Measurements from ENCODE around the gene NPHP4. TPM values are rescaled to one million over a fixed set of nuclear protein-coding genes. Genes with fewer than 3 reads are reported as not detected.
"Not testable (repeated sequence)": the region's sequence is repeated elsewhere in the genome, so short reads cannot be mapped to it uniquely, and the experiment has no call there.

NPHP4 gene
- total and polyA plus RNA-seq, 10 of the 15 experiments (the other 5 are each of a cell fraction or from before 2014, with no cell fraction given), result 0.16 to 10.5 (median 3.1) TPM

DNA sequence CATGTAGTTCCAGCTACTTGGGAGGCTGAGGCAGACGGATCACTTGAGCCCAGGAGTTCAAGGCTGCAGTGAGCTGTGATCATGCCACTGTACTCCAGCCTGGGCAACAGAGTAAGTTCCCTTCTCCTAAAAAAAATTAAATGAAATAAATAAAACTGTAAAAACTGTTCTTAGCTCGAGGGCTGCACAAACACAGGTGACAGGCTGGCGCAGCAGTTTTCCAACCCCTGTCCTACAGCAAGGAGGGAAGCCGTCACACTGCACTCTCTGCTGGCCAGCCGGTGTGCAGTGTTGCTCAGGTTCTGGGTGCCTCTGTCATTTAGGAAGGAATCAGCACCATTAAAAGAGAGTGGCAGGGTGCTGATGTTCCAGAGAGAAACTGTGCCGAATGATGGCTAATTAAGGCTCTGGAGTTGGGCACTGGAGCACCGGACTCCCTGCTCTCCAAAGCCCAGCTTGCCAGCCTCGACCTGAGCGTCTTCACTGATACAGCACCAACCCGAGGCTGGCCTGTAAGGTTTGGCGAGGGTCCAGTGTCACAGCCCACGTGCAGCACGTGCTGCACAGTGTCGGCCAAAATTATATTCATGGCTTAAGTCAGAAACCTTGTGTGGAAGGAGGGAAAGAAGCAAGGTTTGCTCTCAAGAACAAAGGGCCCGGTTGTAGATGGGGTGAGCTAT, 27.1 kb upstream of the NPHP4 start:
- no peak overlapping the region for H3K4me2 ChIP-seq (ENCODE audit: control insufficient read depth, insufficient read depth)
- intact Hi-C loops (cut with micrococcal nuclease; ENCODE audit: unreplicated experiment) (no loop called here), in situ Hi-C loops (cut with MboI) (no loop called here)
- TF ChIP-seq, protein P1, sequence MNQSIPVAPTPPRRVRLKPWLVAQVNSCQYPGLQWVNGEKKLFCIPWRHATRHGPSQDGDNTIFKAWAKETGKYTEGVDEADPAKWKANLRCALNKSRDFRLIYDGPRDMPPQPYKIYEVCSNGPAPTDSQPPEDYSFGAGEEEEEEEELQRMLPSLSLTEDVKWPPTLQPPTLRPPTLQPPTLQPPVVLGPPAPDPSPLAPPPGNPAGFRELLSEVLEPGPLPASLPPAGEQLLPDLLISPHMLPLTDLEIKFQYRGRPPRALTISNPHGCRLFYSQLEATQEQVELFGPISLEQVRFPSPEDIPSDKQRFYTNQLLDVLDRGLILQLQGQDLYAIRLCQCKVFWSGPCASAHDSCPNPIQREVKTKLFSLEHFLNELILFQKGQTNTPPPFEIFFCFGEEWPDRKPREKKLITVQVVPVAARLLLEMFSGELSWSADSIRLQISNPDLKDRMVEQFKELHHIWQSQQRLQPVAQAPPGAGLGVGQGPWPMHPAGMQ (IDR thresholded peaks at IDR 0.05; ENCODE audit: borderline replicate concordance), result no peak
- no peak for TF ChIP-seq BACH1 (IDR thresholded peaks at IDR 0.05; ENCODE audit: borderline replicate concordance)
- TF ChIP-seq, protein P2, sequence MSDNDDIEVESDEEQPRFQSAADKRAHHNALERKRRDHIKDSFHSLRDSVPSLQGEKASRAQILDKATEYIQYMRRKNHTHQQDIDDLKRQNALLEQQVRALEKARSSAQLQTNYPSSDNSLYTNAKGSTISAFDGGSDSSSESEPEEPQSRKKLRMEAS (IDR thresholded peaks at IDR 0.05; ENCODE audit: low read depth, low read length), result no peak
- no peak for TF ChIP-seq POLR2A (IDR thresholded peaks at IDR 0.05; ENCODE audit: low read depth, low read length)
- TF ChIP-seq RCOR1 (conservative IDR thresholded peaks at IDR 0.05; ENCODE audit: low read depth, low read length), result no peak
- H3K9ac ChIP-seq (ENCODE audit: control insufficient read depth, insufficient read depth, low read length), result no peak overlapping the region
- ChIA-PET CTCF (no interaction called here), SMC1A (ENCODE audit: uncharacterized antibody, unreplicated experiment) (no interaction called here), RAD21 (ENCODE audit: unreplicated experiment) (no interaction called here), POLR2A (no interaction called here)
- H3K36me3 ChIP-seq (ENCODE audit: control insufficient read depth in 2 of 2, insufficient read depth in 2 of 2, low read length in 1 of 2), result no peaks in the 10 kb centered on the region
- H3K27me3 ChIP-seq (replicated peaks in 1 of 2; ENCODE audit: control insufficient read depth in 2 of 2, insufficient read depth in 2 of 2, low read length in 1 of 2), result no peaks in the 10 kb centered on the region
- no peaks in the 10 kb centered on the region for H3K79me2 ChIP-seq (ENCODE audit: control insufficient read depth, insufficient read depth, low read length)
- H3K9me3 ChIP-seq (replicated peaks; ENCODE audit: control insufficient read depth, insufficient read depth, low read length), result no peaks in the 10 kb centered on the region
- H4K20me1 ChIP-seq (ENCODE audit: control insufficient read depth, insufficient read depth), result no peaks in the 10 kb centered on the region
- WGBS (ENCODE audit: insufficient coverage, insufficient replicate concordance, low lambda C conversion rate, missing lambda C conversion rate), result 94% methylated on average over 15 of the region's 15 CpGs
- H3K4me3 ChIP-seq, result no peak overlapping the region
- H3K4me1 ChIP-seq (ENCODE audit: control insufficient read depth, insufficient read depth, low read length), result peaks cover 4% of the 10 kb centered on the region
- no peak for ATAC-seq
- no peak for FAIRE-seq
- no peak overlapping the region for H2AFZ ChIP-seq (ENCODE audit: control insufficient read depth, low read depth, low read length)
- no peak for DNase-seq (ENCODE audit: low read depth, low spot score)
- no peak overlapping the region for H3K27ac ChIP-seq (ENCODE audit: control insufficient read depth, insufficient read depth)
- no TSS peak for BruUV-seq (replicated peaks)

GRCh38 chr1:6017654-6018053, 25.4 kb upstream of the NPHP4 start:
- H3K4me1 ChIP-seq (ENCODE audit: control insufficient read depth, insufficient read depth, low read length); H3K79me2 ChIP-seq (ENCODE audit: control insufficient read depth, insufficient read depth, low read length); ATAC-seq; H4K20me1 ChIP-seq (ENCODE audit: control insufficient read depth, insufficient read depth); intact Hi-C loops (cut with micrococcal nuclease; ENCODE audit: unreplicated experiment); H3K36me3 ChIP-seq (ENCODE audit: control insufficient read depth in 2 of 2, insufficient read depth in 2 of 2, low read length in 1 of 2); CTCF ChIA-PET; POLR2A ChIA-PET; H3K4me2 ChIP-seq (ENCODE audit: control insufficient read depth, insufficient read depth); FAIRE-seq; SMC1A ChIA-PET (ENCODE audit: uncharacterized antibody, unreplicated experiment); RAD21 ChIA-PET (ENCODE audit: unreplicated experiment); H3K9ac ChIP-seq (ENCODE audit: control insufficient read depth, insufficient read depth, low read length); H3K27me3 ChIP-seq (replicated peaks in 1 of 2; ENCODE audit: control insufficient read depth in 2 of 2, insufficient read depth in 2 of 2, low read length in 1 of 2); H3K27ac ChIP-seq (ENCODE audit: control insufficient read depth, insufficient read depth); H3K9me3 ChIP-seq (replicated peaks; ENCODE audit: control insufficient read depth, insufficient read depth, low read length); H2AFZ ChIP-seq (ENCODE audit: control insufficient read depth, low read depth, low read length); H3K4me3 ChIP-seq; in situ Hi-C loops (cut with MboI); BruUV-seq (replicated peaks); DNase-seq (ENCODE audit: low read depth, low spot score): not testable (repeated sequence)
- 89% methylated on average over 7 of the region's 7 CpGs for WGBS (ENCODE audit: insufficient coverage, insufficient replicate concordance, low lambda C conversion rate, missing lambda C conversion rate)

All from GM12878 (cell line).